Aorta (tissue), 5 donors: Measurements from ENCODE around the gene SLC29A1. TPM values are rescaled to one million over a fixed set of nuclear protein-coding genes. Genes with fewer than 3 reads are reported as not detected.

Experiments
- ATAC-seq: fragments of 200-7000 bp; cut with Tn5 transposase; one replicate; pipeline ENCODE4 v1.9.1; 2022; ENCODE audit warnings: moderate library complexity; ENCODE audit not compliant: low FRiP score
- DNase-seq, 2 donors: peaks; one replicate each; pipeline ENCODE4 v3.0.0-alpha.2; 2020
- H3K27ac ChIP-seq, 2 donors: one replicate each; pipeline ENCODE4 v1.5.1; 2013; ENCODE audit warnings: low read length in 2 of 2, mild to moderate bottlenecking in 2 of 2, moderate library complexity in 2 of 2, control low read depth in 1 of 2, inconsistent platforms in 1 of 2, low read depth in 1 of 2
- H3K27me3 ChIP-seq, 2 donors: one replicate each; pipeline ENCODE4 v1.6.1; 2013; ENCODE audit warnings: control low read depth in 1 of 2, low read length in 1 of 2, mild to moderate bottlenecking in 1 of 2, moderate library complexity in 1 of 2; ENCODE audit not compliant: insufficient read depth in 2 of 2, control insufficient read depth in 1 of 2
- H3K36me3 ChIP-seq, 2 donors: one replicate each; pipeline ENCODE4 v1.6.1; 2013; ENCODE audit warnings: control low read depth in 1 of 2, low read length in 1 of 2, mild to moderate bottlenecking in 1 of 2; ENCODE audit not compliant: insufficient read depth in 2 of 2, control insufficient read depth in 1 of 2
- H3K4me1 ChIP-seq, 2 donors: one replicate each; pipeline ENCODE4 v1.6.1; 2013; ENCODE audit warnings: low read length in 2 of 2, control low read depth in 1 of 2, mild to moderate bottlenecking in 1 of 2, moderate library complexity in 1 of 2; ENCODE audit not compliant: insufficient read depth in 2 of 2, control insufficient read depth in 1 of 2
- H3K4me3 ChIP-seq, 2 donors: one replicate each; pipeline ENCODE4 v1.5.1; 2013; ENCODE audit warnings: low read length in 2 of 2, control low read depth in 1 of 2, mild to moderate bottlenecking in 1 of 2
- H3K9me3 ChIP-seq: one replicate; pipeline ENCODE4 v1.6.1; 2013; ENCODE audit warnings: mild to moderate bottlenecking, low read length; ENCODE audit not compliant: control insufficient read depth
- WGBS, 2 donors: extraction: QIAGEN DNeasy Blood & Tissue Kit; methylation state at CpG; one replicate each; pipeline ENCODE4 v1.1.7; 2013; 5-methylcytosine and 5-hydroxymethylcytosine counted together
- intact Hi-C, 2 donors: fragments of 100-400 bp; cut with DNase I; formaldehyde crosslinking; loops; one replicate each; pipeline versions ENCODE4 v1.14.2 to v1.15.0; 2022
- polyA plus RNA-seq, 2 donors: library from polyadenylated mRNA; stranded (reverse); fragments of 200-250 nt; gene quantifications; one replicate each; pipeline ENCODE4 v1.2.3, GENCODE V29; 2013
- total RNA-seq, 2 donors: library from RNA; stranded (reverse); fragmentation: NEBNext Ultra II Directional; extraction: Animal tissue kit (Norgen Biotek cat#: 25700); gene quantifications; one replicate each; pipeline ENCODE4 v1.2.1, GENCODE V29; 2021
- donor health status: healthy with polysubstance abuse.
- donor health status: Bipolar disorder and iron deficiency.
- donor health status: DM: no; HTN: no; CAD: no.
- donor health status: DM: no; HTN: no; CAD: no.
- donor health status: DM: yes; HTN: yes; CAD: no.

Gene SLC29A1
- total and polyA plus RNA-seq, 4 donors, result 38.3 to 142 (median 121) TPM

- DNase-seq, result peak; percentile 78 to 81
- intact Hi-C loops, result loop anchor here (5.0 kb wide), 2 partner anchors 38 to 43 kb away; no protein-coding TSS in a partner anchor
- Histone ChIP-seq H3K4me3 (peak overlapping the region; percentile 20 to 74), H3K36me3 (no peaks in the 10 kb centered on the region), H3K4me1 (peaks cover 0 to 4% of the 10 kb centered on the region in 2 donors), H3K27me3 (no peaks in the 10 kb centered on the region), H3K27ac (no peak overlapping the region), H3K9me3 (no peaks in the 10 kb centered on the region)
- no peak for ATAC-seq
- 13 to 15% methylated on average over 13 of the region's 13 CpGs for WGBS, 2 donors
Observed at GRCh38 chr6:44264154-44265006, 41.0 kb downstream of the SLC29A1 start.

DNA sequence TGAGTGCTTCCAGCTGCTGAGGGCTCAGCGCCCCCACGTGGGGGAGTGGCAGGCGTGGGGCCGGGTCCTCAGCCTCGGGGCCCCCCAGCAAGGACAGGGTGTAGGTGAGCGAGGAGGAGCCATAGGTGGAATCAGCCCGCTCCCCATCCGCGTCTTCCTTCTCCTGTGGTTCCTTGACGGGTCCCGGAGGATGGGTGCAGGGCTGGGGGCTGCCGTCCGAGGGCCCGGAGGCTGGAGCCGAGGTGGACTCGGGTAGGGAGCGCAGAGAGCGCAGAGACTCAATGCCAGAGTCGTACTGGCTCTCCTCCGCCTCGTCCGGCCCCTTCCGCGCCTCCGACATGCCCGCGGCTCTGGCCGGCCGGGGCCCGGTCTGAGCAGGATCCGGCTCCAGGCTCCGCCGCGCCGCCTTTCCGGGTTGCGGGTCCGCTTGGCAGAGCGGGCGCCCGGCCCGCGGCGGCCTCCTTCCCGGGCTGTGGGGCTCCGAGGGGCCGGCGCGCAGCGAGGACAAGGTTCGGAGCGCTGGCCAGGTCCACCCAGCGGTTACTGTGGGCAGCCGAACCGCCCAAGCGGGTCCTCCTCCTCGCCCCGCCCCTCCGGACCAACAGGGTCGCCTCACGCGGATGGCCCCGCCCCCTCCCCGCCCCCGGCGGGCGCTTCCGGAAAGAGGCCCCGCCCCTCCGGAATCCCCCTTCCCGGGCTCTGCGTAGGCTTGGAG, 41.8 kb downstream of the SLC29A1 start, which contains the start of gene NFKBIE:
Gene NFKBIE, minus strand, starts transcription at position 545 of the 715 bp plus-strand sequence. Its CDS starts 205 bp downstream, at position 340.
- WGBS, 2 donors, result 0 to 1% methylated on average over 50 to 72 of the region's 72 CpGs
- DNase-seq (peak; percentile 97 to 99), ATAC-seq (peak; percentile 93)
- peaks cover 0 to 4% of the 10 kb centered on the region in 2 donors for H3K4me1 ChIP-seq
- H3K27me3 ChIP-seq, result no peaks in the 10 kb centered on the region
- peak within 1 kb of the TSS in 1 of 2 donors; percentile 1 for H3K27ac ChIP-seq
- H3K36me3 ChIP-seq, result no peaks in the 10 kb centered on the region
- intact Hi-C loops, result loop anchor here (5.0 kb wide), 2 partner anchors 37 to 42 kb away; no protein-coding TSS in a partner anchor
- H3K9me3 ChIP-seq, result no peaks in the 10 kb centered on the region
- peak within 1 kb of the TSS; percentile 20 to 74 for H3K4me3 ChIP-seq

DNA sequence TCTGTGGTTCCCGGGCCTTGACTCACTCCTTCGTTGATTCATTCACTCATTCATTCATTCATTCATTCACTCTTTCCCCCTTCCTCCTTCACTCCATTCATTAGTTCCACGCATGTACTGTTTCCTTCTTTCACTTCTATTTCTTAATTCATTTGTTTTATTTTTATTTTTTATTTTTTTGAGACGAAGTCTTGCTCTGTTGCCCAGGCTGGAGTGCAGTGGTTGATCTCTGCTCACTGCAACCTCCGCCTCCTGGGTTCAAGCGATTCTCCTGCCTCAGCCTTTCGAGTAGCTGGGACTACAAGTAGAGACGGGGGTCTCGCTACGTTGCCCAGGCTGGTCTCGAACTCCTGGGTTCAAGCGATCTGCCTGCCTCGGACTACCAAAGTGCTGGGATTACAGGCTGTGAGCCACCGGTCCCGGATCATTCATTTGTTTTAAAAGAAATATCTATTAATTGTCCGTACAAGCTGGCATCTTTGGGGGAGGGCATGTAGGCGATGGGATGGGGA, 42.4 kb downstream of the SLC29A1 start:
- Histone ChIP-seq H3K36me3 (no peaks in the 10 kb centered on the region), H3K4me1 (peaks cover 0 to 4% of the 10 kb centered on the region in 2 donors), H3K9me3 (no peaks in the 10 kb centered on the region), H3K27ac (no peak overlapping the region), H3K4me3 (no peak overlapping the region), H3K27me3 (no peaks in the 10 kb centered on the region)
- WGBS, 2 donors, result 59 to 63% methylated on average over 17 of the region's 17 CpGs
- ATAC-seq, result no peak
- intact Hi-C loops, result loop anchor here (5.0 kb wide), 2 partner anchors 37 to 42 kb away; no protein-coding TSS in a partner anchor
- DNase-seq, result peak in 1 of 2 donors; percentile 26

DNA sequence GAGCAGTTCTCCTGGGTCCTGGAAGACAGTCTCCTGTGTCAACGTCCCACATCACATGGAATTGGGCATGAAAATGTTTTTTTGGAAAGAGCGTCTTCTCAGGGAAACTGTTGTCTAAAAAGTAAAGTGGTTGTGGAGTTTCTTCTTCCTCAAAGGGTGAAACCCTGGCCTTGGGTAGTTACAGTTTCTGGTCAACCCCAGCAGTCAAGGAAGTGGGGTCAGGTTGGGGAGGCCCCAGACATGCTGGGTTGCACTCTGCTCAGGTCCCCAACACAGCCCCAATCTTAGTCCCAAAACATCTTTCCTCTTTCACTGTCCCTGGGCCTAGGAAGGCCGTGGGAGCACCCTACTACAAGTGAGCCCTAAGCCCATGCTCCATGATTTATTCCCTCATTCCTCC, 43.0 kb downstream of the SLC29A1 start:
- H3K9me3 ChIP-seq, result no peaks in the 10 kb centered on the region
- peaks cover 0 to 4% of the 10 kb centered on the region in 2 donors for H3K4me1 ChIP-seq
- no peaks in the 10 kb centered on the region for H3K36me3 ChIP-seq
- H3K4me3 ChIP-seq, result no peak overlapping the region
- no peaks in the 10 kb centered on the region for H3K27me3 ChIP-seq
- H3K27ac ChIP-seq, result no peak overlapping the region
- DNase-seq (peak in 1 of 2 donors; percentile 32), ATAC-seq (no peak)
- 67 to 69% methylated on average over 3 of the region's 3 CpGs for whole genome bisulfite sequencing, 2 donors
- intact Hi-C loops, result loop anchor here (5.0 kb wide), 2 partner anchors 36 to 41 kb away; no protein-coding TSS in a partner anchor

DNA sequence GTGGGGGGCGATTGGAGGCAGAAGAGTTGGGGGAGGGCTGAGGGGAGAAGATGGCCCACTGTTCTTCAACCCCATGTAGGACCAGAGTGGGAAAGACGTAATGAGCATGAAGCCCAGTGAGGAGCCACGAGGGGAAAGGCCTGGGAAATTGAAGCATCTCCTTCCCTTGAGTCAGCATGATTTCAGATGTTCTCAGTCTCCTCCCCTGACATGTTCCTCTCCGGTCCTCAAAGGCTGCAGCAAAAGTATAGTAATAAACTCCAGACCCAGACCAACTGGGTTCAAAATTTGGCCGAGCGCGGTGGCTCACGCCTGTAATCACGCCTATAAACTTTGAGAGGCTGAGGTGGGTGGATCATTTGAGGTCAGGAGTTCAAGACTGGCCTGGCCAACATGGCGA, 43.9 kb downstream of the SLC29A1 start:
- H3K36me3 ChIP-seq, result no peaks in the 10 kb centered on the region
- no peak overlapping the region for H3K4me3 ChIP-seq
- DNase-seq (peak in 1 of 2 donors; percentile 50), ATAC-seq (no peak)
- H3K4me1 ChIP-seq, result peaks cover 0 to 4% of the 10 kb centered on the region in 2 donors
- intact Hi-C loops, result loop anchor here (5.0 kb wide), 2 partner anchors 35 to 40 kb away; no protein-coding TSS in a partner anchor
- 66 to 71% methylated on average over 10 of the region's 10 CpGs for WGBS, 2 donors
- H3K27ac ChIP-seq, result no peak overlapping the region
- H3K9me3 ChIP-seq, result no peaks in the 10 kb centered on the region
- no peaks in the 10 kb centered on the region for H3K27me3 ChIP-seq

GRCh38 chr6:44268095-44268628, 44.8 kb downstream of the SLC29A1 start:
- Histone ChIP-seq H3K9me3 (no peaks in the 10 kb centered on the region), H3K4me3 (no peak overlapping the region), H3K27me3 (no peaks in the 10 kb centered on the region), H3K27ac (no peak overlapping the region), H3K4me1 (peaks cover 0 to 4% of the 10 kb centered on the region in 2 donors), H3K36me3 (no peaks in the 10 kb centered on the region)
- intact Hi-C loops, result loop anchor here (1.0 to 5.0 kb wide), 4 partner anchors 34 to 71 kb away; no protein-coding TSS in a partner anchor
- ATAC-seq (no peak), DNase-seq (peak in 1 of 2 donors; percentile 57)
- 23 to 34% methylated on average over 5 of the region's 5 CpGs for WGBS, 2 donors

- WGBS, 2 donors, result 66 to 100% methylated on average over 1 of the region's 1 CpG
- Histone ChIP-seq H3K27me3 (no peaks in the 10 kb centered on the region), H3K27ac (no peak overlapping the region), H3K4me3 (no peak overlapping the region), H3K4me1 (peaks cover 0 to 4% of the 10 kb centered on the region in 2 donors), H3K36me3 (no peaks in the 10 kb centered on the region), H3K9me3 (no peaks in the 10 kb centered on the region)
- no peak for ATAC-seq
- intact Hi-C loops, result loop anchor here (2.0 to 5.0 kb wide), 3 partner anchors 33 to 69 kb away; no protein-coding TSS in a partner anchor
- peak in 1 of 2 donors; percentile 11 for DNase-seq
Observed at GRCh38 chr6:44269178-44269920, 46.0 kb downstream of the SLC29A1 start.
